Neural progenitor cell (in vitro differentiated cells): Measurements from ENCODE around the gene PHLDA2.

Source experiments
- CTCF ChIP-seq: fragments of 200-600 bp; sonication (generic); IDR thresholded peaks from 2 replicates; pipeline ENCODE4 v1.5.1; 2017; ENCODE audit warnings: antibody characterized with exemption, mild to moderate bottlenecking
- EZH2 ChIP-seq: fragments of 200-600 bp; sonication (generic); IDR thresholded peaks from 2 replicates; pipeline ENCODE4 v1.6.1; 2017; ENCODE audit warnings: antibody characterized with exemption, mild to moderate bottlenecking, moderate library complexity
- EZH2phosphoT487 ChIP-seq: fragments of 200-600 bp; sonication (generic); IDR thresholded peaks from 2 replicates; pipeline ENCODE4 v1.6.1; 2017; ENCODE audit warnings: antibody characterized with exemption

- no peak for TF ChIP-seq CTCF
- no peak for TF ChIP-seq EZH2
- no peak for TF ChIP-seq EZH2phosphoT487
Measured at GRCh38 chr11:2911088-2911784, 18.0 kb downstream of the PHLDA2 start.
